ENCODE data around the gene GLB1L3. TPM values are rescaled to one million over a fixed set of nuclear protein-coding genes. Genes with fewer than 3 reads are reported as not detected.

The GLB1L3 gene
- total RNA-seq, 1 experiment from 2014 or later: not detected

DNA sequence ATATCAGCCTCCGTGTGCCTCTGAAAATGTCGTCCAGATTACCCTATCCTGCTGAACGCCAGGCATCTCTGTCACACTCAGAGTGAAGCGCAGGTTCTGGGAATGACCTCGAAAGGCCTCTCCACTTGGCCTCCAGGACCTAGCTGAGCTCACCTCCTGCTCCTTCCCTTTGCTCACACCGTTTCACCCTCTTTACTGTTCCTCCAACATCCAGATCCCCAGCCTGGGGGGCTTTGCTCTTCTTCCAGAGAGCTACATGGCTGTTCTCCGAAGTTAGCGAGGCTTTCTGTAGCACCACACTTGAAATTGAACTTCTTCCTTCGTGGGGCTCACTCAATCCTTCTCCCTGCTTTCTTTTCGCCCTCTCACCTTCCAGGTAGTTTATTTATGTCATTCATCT, 83.5 kb downstream of the GLB1L3 start:
- Histone ChIP-seq H3K27ac (ENCODE audit: low read depth, low read length) (no peak overlapping the region), H3K27me3 (ENCODE audit: insufficient read depth, low read length) (no peaks in the 10 kb centered on the region), H3K4me3 (replicated peaks in 1 of 2; ENCODE audit: low read depth in 1 of 2, low read length in 2 of 2) (no peak overlapping the region), H3K36me3 (ENCODE audit: control insufficient read depth in 1 of 2, insufficient read depth in 2 of 2, low read length in 2 of 2) (no peaks in the 10 kb centered on the region), H4K20me1 (ENCODE audit: insufficient read depth) (no peaks in the 10 kb centered on the region), H3K79me2 (ENCODE audit: insufficient read depth, low read length) (no peaks in the 10 kb centered on the region), H3K9me3 (ENCODE audit: control insufficient read depth in 1 of 2, insufficient read depth in 1 of 2, low read depth in 1 of 2, low read length in 2 of 2) (no peaks in the 10 kb centered on the region), H3K9ac (ENCODE audit: low read length) (no peak overlapping the region), H3K4me1 (ENCODE audit: control insufficient read depth in 1 of 2, insufficient read depth in 2 of 2, low read length in 2 of 2) (no peaks in the 10 kb centered on the region), H3K4me2 (ENCODE audit: low read length) (no peak overlapping the region), H2AFZ (ENCODE audit: low read depth, low read length, poor library complexity, severe bottlenecking) (no peak overlapping the region), H3K9me2 (ENCODE audit: insufficient read depth) (no peaks in the 10 kb centered on the region)
- POLR2A ChIA-PET: no interaction called here
- no peak for ATAC-seq
- CTCF ChIA-PET: no interaction called here
- RAD21 ChIA-PET (ENCODE audit: low non-redundant PET in 1 of 2, low total read pairs in 2 of 2, uncharacterized antibody in 2 of 2, unreplicated experiment in 2 of 2): interaction anchor here in 1 of 2 experiments (0.6 kb wide), 1 partner anchor 150 kb away, joined by 3 read pairs; no protein-coding TSS in a partner anchor
- intact Hi-C loops (cut with micrococcal nuclease): loop anchor here (1.0 to 5.0 kb wide), 5 partner anchors 220 to 508 kb away; no protein-coding TSS in a partner anchor
- TF ChIP-seq FOSL1 (IDR thresholded peaks at IDR 0.05; ENCODE audit: low read depth): no peak
- TF ChIP-seq CEBPB (IDR thresholded peaks at IDR 0.05; ENCODE audit: low read depth): no peak
- TF ChIP-seq ZNF274 (IDR thresholded peaks at IDR 0.05; ENCODE audit: low read depth, low read length): no peak
- TF ChIP-seq EZH2 (IDR thresholded peaks at IDR 0.05): no peak
- TF ChIP-seq SIN3A (IDR thresholded peaks at IDR 0.05; ENCODE audit: low read depth): no peak
- TF ChIP-seq, protein P1, sequence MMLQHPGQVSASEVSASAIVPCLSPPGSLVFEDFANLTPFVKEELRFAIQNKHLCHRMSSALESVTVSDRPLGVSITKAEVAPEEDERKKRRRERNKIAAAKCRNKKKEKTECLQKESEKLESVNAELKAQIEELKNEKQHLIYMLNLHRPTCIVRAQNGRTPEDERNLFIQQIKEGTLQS (IDR thresholded peaks at IDR 0.05): no peak
- TF ChIP-seq, protein P2, sequence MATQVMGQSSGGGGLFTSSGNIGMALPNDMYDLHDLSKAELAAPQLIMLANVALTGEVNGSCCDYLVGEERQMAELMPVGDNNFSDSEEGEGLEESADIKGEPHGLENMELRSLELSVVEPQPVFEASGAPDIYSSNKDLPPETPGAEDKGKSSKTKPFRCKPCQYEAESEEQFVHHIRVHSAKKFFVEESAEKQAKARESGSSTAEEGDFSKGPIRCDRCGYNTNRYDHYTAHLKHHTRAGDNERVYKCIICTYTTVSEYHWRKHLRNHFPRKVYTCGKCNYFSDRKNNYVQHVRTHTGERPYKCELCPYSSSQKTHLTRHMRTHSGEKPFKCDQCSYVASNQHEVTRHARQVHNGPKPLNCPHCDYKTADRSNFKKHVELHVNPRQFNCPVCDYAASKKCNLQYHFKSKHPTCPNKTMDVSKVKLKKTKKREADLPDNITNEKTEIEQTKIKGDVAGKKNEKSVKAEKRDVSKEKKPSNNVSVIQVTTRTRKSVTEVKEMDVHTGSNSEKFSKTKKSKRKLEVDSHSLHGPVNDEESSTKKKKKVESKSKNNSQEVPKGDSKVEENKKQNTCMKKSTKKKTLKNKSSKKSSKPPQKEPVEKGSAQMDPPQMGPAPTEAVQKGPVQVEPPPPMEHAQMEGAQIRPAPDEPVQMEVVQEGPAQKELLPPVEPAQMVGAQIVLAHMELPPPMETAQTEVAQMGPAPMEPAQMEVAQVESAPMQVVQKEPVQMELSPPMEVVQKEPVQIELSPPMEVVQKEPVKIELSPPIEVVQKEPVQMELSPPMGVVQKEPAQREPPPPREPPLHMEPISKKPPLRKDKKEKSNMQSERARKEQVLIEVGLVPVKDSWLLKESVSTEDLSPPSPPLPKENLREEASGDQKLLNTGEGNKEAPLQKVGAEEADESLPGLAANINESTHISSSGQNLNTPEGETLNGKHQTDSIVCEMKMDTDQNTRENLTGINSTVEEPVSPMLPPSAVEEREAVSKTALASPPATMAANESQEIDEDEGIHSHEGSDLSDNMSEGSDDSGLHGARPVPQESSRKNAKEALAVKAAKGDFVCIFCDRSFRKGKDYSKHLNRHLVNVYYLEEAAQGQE (IDR thresholded peaks at IDR 0.05; ENCODE audit: low read depth): no peak
- no peak for TF ChIP-seq YY1 (IDR thresholded peaks at IDR 0.05; ENCODE audit: extremely low read depth, insufficient replicate concordance, low read depth, low read length)
- TF ChIP-seq SRF (IDR thresholded peaks at IDR 0.05; ENCODE audit: low read depth): no peak
- DNase-seq (ENCODE audit: low read depth, low spot score): no peak
- no TSS peak for BruUV-seq (replicated peaks)
